Activated CD4-positive, alpha-beta T cell treated with anti-CD3 and anti-CD28 coated beads, Interleukin-2, Interleukin-6, amounts not matched to agents 100 ng/mL and 50 ng/mL, durations not matched to agents 16 hours and 8 hours (primary cell): ENCODE data around the gene ANKRD33B.

Experiments used
- DNase-seq: peaks from one replicate; pipeline ENCODE4 v3.0.0-alpha.2; 2020

ANKRD33B gene

GRCh38 chr5:10702911-10703491, 139.1 kb downstream of the ANKRD33B start:
- DNase-seq: no peak

- no peak for DNase-seq
Observed at GRCh38 chr5:10703676-10704075, 139.8 kb downstream of the ANKRD33B start.

- peak; percentile 46 for DNase-seq
Observed at GRCh38 chr5:10704949-10705621, 141.2 kb downstream of the ANKRD33B start.

GRCh38 chr5:10705747-10706146, 141.9 kb downstream of the ANKRD33B start:
- no peak for DNase-seq

- DNase-seq: no peak
Observed at GRCh38 chr5:10706326-10706725, 142.5 kb downstream of the ANKRD33B start.
